Activated T-cell treated with anti-CD3 and anti-CD28 coated beads for 24 hours (primary cell): ENCODE data around the gene ADAM11.

ENCODE experiments used
- DNase-seq: peaks from one replicate; pipeline ENCODE4 v3.0.0-alpha.2; 2020; ENCODE audit warnings: low read depth

The ADAM11 gene

DNA sequence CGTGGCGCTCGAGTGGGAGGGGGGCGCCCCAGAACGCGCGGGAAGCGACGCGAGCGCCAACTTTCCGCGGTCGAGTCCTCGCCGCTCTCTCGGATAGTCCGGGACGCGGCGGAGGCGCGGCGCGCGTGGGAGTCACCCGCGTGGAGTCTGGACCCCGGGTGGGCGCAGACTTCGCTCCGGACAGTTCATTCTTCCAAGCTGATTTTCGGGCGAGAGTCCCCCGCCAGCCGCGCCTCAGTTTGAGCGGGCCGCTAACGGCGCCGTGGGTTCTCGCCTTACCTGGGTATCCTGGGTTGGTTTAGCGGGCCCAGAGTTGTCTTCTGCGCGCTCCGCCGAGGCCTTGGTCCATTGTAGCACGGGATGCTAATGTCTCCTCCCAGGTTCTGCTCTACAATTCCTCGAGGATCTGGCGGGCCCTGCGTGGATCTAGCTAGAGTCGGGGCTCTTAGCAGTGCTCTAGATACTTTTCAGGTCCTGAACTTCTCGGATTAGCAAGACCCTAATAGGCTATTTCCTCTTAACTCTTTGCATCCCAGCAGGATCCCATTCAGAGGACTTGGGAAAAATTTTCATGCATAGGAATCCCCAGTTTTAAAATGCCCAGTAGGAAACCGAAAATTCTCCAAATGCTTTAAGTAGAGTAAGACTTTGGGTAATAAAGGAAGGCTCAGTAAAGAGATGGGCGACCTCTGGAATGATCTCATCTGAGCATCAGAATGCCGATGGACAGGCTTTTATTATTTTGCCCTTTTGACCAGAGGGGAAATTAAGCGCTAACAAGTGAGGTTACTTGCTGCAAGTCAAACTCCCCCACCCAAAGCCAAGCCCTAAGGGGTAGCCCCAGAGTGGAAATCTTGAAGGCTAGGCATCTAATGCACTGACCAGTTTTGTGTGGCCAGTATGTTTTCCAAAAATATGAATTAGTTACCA is 71.8 kb downstream of the ADAM11 start:
- DNase-seq, result no peak

GRCh38 chr17:44831371-44831770 is 72.6 kb downstream of the ADAM11 start:
- no peak for DNase-seq
